NCI-H526 (cell line): ENCODE data around the gene EBP.

Experiments used
- DNase-seq, 2 experiments: peaks; one replicate each; lab custom pipeline; 2025; lab: John Stamatoyannopoulos, UW

The EBP gene

GRCh38 chrX:48576108-48576507, 54.5 kb downstream of the EBP start:
- no peak for DNase-seq
